Osteoblast (primary cell): ENCODE results near the gene NRG3. TPM values are rescaled to one million over a fixed set of nuclear protein-coding genes. Genes with fewer than 3 reads are reported as not detected.

ENCODE experiments used
- DNase-seq: peaks from one replicate; pipeline ENCODE4 v3.0.0; 2011; ENCODE audit warnings: low spot score, mixed read lengths; ENCODE audit not compliant: insufficient read length; ENCODE audit errors: missing footprints
- H2AFZ ChIP-seq: 2 replicates; pipeline ENCODE4 v1.6.0; 2011; ENCODE audit warnings: mild to moderate bottlenecking, low read length
- H3K27ac ChIP-seq: 2 replicates; pipeline ENCODE4 v1.5.1; 2011; ENCODE audit warnings: mild to moderate bottlenecking, low read depth, low read length, moderate library complexity
- H3K27me3 ChIP-seq: 2 replicates; pipeline ENCODE4 v1.6.0; 2012; ENCODE audit warnings: mild to moderate bottlenecking, control low read depth, inconsistent platforms, low read length, moderate library complexity; ENCODE audit not compliant: insufficient read depth
- H3K36me3 ChIP-seq: 2 replicates; pipeline ENCODE4 v1.5.1; 2011; ENCODE audit warnings: mild to moderate bottlenecking, low read length, control low read depth, moderate library complexity; ENCODE audit not compliant: insufficient read depth
- H3K4me1 ChIP-seq: 2 replicates; pipeline ENCODE4 v1.5.1; 2011; ENCODE audit warnings: mild to moderate bottlenecking, low read length, control low read depth, moderate library complexity; ENCODE audit not compliant: insufficient read depth
- H3K4me2 ChIP-seq: 2 replicates; pipeline ENCODE4 v1.6.0; 2011; ENCODE audit warnings: mild to moderate bottlenecking, low read length; ENCODE audit not compliant: insufficient read depth
- H3K4me3 ChIP-seq: fragments of 200-600 bp; sonication (generic); 3 replicates; pipeline ENCODE4 v1.5.1; 2012; ENCODE audit warnings: mild to moderate bottlenecking, low read length, inconsistent platforms; ENCODE audit not compliant: insufficient read depth
- H3K79me2 ChIP-seq: 2 replicates; pipeline ENCODE4 v1.6.0; 2012; ENCODE audit warnings: mild to moderate bottlenecking, low read length, control low read depth, inconsistent platforms; ENCODE audit not compliant: insufficient read depth
- H3K9me3 ChIP-seq: 2 replicates; pipeline ENCODE4 v1.5.1; 2011; ENCODE audit warnings: low read depth, low read length, control low read depth
- H4K20me1 ChIP-seq: 2 replicates; pipeline ENCODE4 v1.6.0; 2012; ENCODE audit warnings: mild to moderate bottlenecking, low read length, control low read depth; ENCODE audit not compliant: insufficient read depth
- total RNA-seq: library from RNA; depleted of rRNA; stranded (reverse); fragments of >200 nt; gene quantifications from 2 replicates; pipeline ENCODE4 v1.2.3, GENCODE V29; 2012
- TF ChIP-seq, protein P1 (sequence below): IDR thresholded peaks from 2 replicates; pipeline ENCODE4 v1.5.1; 2011; ENCODE audit warnings: mild to moderate bottlenecking, low read depth, low read length, moderate library complexity; ENCODE audit errors: extremely low read depth

The NRG3 gene
- total RNA-seq, 1 donor = not detected

DNA sequence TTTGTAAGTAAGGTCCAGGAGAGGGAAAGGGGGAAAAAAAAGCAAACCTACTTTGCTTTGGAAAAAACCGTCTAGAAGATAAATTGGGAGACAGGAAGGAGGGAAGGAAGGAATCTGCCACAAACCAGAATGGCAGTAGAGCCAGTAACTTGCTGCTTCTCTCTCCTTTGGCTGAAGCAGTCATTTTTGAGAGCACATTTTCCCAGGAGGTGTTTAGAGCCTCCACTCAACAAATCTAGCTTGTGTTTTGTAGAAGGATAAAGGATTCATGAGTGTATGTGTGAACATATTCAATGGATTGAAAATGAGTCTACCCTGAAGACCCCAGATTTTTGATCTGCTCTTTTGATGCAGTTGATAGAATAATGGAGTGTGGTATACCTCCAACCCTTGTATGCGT, 2.6 kb downstream of the NRG3 start:
- Histone ChIP-seq H3K4me1 (no peaks in the 10 kb centered on the region), H3K27me3 (peaks cover 23% of the 10 kb centered on the region), H3K79me2 (no peaks in the 10 kb centered on the region), H3K27ac (no peak overlapping the region), H3K9me3 (no peaks in the 10 kb centered on the region), H3K36me3 (no peaks in the 10 kb centered on the region), H3K4me2 (no peak overlapping the region), H2AFZ (no peak overlapping the region), H4K20me1 (no peaks in the 10 kb centered on the region), H3K4me3 (no peak overlapping the region)
- TF ChIP-seq, protein P1, sequence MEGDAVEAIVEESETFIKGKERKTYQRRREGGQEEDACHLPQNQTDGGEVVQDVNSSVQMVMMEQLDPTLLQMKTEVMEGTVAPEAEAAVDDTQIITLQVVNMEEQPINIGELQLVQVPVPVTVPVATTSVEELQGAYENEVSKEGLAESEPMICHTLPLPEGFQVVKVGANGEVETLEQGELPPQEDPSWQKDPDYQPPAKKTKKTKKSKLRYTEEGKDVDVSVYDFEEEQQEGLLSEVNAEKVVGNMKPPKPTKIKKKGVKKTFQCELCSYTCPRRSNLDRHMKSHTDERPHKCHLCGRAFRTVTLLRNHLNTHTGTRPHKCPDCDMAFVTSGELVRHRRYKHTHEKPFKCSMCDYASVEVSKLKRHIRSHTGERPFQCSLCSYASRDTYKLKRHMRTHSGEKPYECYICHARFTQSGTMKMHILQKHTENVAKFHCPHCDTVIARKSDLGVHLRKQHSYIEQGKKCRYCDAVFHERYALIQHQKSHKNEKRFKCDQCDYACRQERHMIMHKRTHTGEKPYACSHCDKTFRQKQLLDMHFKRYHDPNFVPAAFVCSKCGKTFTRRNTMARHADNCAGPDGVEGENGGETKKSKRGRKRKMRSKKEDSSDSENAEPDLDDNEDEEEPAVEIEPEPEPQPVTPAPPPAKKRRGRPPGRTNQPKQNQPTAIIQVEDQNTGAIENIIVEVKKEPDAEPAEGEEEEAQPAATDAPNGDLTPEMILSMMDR = no peak
- DNase-seq = peak; percentile 73

DNA sequence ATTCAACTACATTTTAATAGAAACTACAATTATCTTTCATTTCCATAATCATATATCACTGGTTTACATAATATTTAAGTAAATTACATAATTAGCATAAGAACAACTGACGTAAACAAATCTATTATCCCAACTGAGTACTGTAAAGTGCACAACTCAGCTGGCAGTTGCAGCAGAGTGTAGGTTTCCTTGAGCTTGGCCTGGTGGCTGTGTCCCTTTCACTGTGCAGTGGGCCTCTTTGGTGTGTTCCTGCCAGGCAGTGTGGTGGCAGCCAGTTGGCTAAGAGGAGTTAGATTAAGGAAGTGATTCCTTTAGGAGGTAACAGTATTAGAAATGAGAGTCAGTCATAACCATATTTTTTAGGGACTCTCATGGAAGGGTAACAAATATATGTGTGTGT, 7.0 kb downstream of the NRG3 start:
- Histone ChIP-seq H3K36me3 (no peaks in the 10 kb centered on the region), H3K4me3 (no peak overlapping the region), H3K4me1 (no peaks in the 10 kb centered on the region), H2AFZ (no peak overlapping the region), H3K4me2 (no peak overlapping the region), H3K27ac (no peak overlapping the region), H3K27me3 (no peaks in the 10 kb centered on the region), H4K20me1 (no peaks in the 10 kb centered on the region), H3K9me3 (no peaks in the 10 kb centered on the region), H3K79me2 (no peaks in the 10 kb centered on the region)
- TF ChIP-seq, protein P1 = no peak
- DNase-seq = no peak

- no peak overlapping the region for H3K4me2 ChIP-seq
- no peaks in the 10 kb centered on the region for H3K27me3 ChIP-seq
- no peaks in the 10 kb centered on the region for H4K20me1 ChIP-seq
- H3K36me3 ChIP-seq = no peaks in the 10 kb centered on the region
- H3K79me2 ChIP-seq = no peaks in the 10 kb centered on the region
- H3K9me3 ChIP-seq = no peaks in the 10 kb centered on the region
- H3K4me3 ChIP-seq = no peak overlapping the region
- H3K27ac ChIP-seq = no peak overlapping the region
- no peak overlapping the region for H2AFZ ChIP-seq
- H3K4me1 ChIP-seq = no peaks in the 10 kb centered on the region
- no peak for DNase-seq
- TF ChIP-seq, protein P1 = no peak
Measured at GRCh38 chr10:81884856-81885255, 9.9 kb downstream of the NRG3 start.

GRCh38 chr10:81885491-81885890, 10.5 kb downstream of the NRG3 start:
- Histone ChIP-seq H3K36me3 (no peaks in the 10 kb centered on the region), H4K20me1 (no peaks in the 10 kb centered on the region), H3K79me2 (no peaks in the 10 kb centered on the region), H3K4me1 (no peaks in the 10 kb centered on the region), H3K9me3 (no peaks in the 10 kb centered on the region), H3K4me2 (no peak overlapping the region), H3K27ac (no peak overlapping the region), H2AFZ (no peak overlapping the region), H3K27me3 (no peaks in the 10 kb centered on the region), H3K4me3 (no peak overlapping the region)
- TF ChIP-seq, protein P1 = no peak
- DNase-seq = no peak
